GM12891 (cell line): ENCODE results near the gene KIF21B.
"Not testable (repeated sequence)": the region's sequence is repeated elsewhere in the genome, so short reads cannot be mapped to it uniquely, and the experiment has no call there.

Experiments
- DNase-seq: peaks from one replicate; pipeline ENCODE4 v3.0.0; 2011; ENCODE audit warnings: low spot score; ENCODE audit not compliant: insufficient read length
- FAIRE-seq: peaks from 2 replicates; lab custom pipeline; 2011; peaks lifted over from hg19 to GRCh38; lab: Jason Lieb, UNC
- PAX5 ChIP-seq: IDR thresholded peaks from 2 replicates; pipeline ENCODE4 v1.6.1; 2011; ENCODE audit warnings: low read length, moderate library complexity, mild to moderate bottlenecking; ENCODE audit not compliant: insufficient read depth, severe bottlenecking
- POLR2A ChIP-seq: IDR thresholded peaks from 2 replicates; pipeline ENCODE4 v1.6.1; 2011; ENCODE audit warnings: low read depth, low read length, control low read depth
- POLR2AphosphoS5 ChIP-seq: IDR thresholded peaks from 2 replicates; pipeline ENCODE4 v1.6.1; 2011; ENCODE audit warnings: low read depth, low read length, control low read depth
- POU2F2 ChIP-seq: IDR thresholded peaks from 2 replicates; pipeline ENCODE4 v1.6.1; 2011; ENCODE audit warnings: low read depth, mild to moderate bottlenecking, control low read depth, low read length, moderate library complexity
- SPI1 ChIP-seq: IDR thresholded peaks from 2 replicates; pipeline ENCODE4 v1.6.1; 2011; ENCODE audit warnings: low read depth, low read length, control low read depth
- TAF1 ChIP-seq: IDR thresholded peaks from 2 replicates; pipeline ENCODE4 v1.6.1; 2011; ENCODE audit warnings: low read depth, low read length, control low read depth

Gene KIF21B

GRCh38 chr1:200968469-200969410 is 54.8 kb downstream of the KIF21B start:
- FAIRE-seq (no peak), DNase-seq (no peak)
- TF ChIP-seq TAF1 (no peak), POU2F2 (no peak), SPI1 (no peak), POLR2A (no peak), PAX5 (no peak), POLR2AphosphoS5 (no peak)

- FAIRE-seq: no peak
- TF ChIP-seq SPI1: no peak
- TF ChIP-seq POLR2AphosphoS5: no peak
- TF ChIP-seq POU2F2: no peak
- no peak for DNase-seq
Observed at GRCh38 chr1:200967693-200968468, 55.6 kb downstream of the KIF21B start.

- DNase-seq: no peak
- TF ChIP-seq TAF1 (no peak), POLR2A (no peak)
- FAIRE-seq: no peak
Observed at GRCh38 chr1:200966934-200967333, 56.6 kb downstream of the KIF21B start.

- no peak for FAIRE-seq
- no peak for TF ChIP-seq SPI1
- no peak for TF ChIP-seq POLR2A
- no peak for TF ChIP-seq PAX5
- no peak for DNase-seq
Observed at GRCh38 chr1:200965111-200965805, 58.3 kb downstream of the KIF21B start.

DNA sequence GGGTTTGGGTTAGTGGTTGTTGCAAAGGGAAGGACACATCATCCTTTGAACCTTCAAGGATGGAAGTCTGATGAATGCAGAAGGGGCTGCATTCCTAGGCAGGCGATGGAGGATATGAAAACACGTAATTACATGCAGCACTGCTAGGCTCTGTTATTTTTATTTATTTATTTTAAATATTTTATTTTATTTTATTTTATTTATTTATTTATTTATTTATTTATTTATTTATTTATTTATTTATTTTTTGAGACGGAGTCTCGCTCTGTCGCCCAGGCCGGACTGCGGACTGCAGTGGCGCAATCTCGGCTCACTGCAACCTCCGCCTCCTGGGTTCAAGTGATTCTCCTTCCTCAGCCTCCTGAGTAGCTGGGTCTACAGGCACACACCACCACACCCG is 59.6 kb downstream of the KIF21B start:
- FAIRE-seq, DNase-seq: not testable (repeated sequence)

DNA sequence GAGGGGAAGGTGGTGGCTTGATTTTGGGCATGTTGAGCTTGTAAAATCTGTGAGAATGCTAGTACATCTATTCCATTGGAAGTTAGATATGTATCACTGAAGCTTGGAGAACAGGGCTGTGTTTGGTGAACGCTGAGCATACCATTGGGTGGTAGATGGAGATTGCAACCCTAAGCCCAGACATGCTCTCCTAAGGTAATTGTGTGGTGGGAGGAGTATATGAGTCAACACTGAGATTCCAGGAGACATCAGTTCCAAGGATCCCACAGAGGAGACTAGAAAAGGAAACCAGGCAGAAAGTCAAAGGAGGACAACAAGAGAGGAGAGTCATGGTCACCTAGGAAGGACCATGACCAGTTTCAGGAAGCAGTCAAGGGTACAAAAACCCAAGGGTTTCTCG is 60.4 kb downstream of the KIF21B start:
- DNase-seq (no peak), FAIRE-seq (no peak)

DNA sequence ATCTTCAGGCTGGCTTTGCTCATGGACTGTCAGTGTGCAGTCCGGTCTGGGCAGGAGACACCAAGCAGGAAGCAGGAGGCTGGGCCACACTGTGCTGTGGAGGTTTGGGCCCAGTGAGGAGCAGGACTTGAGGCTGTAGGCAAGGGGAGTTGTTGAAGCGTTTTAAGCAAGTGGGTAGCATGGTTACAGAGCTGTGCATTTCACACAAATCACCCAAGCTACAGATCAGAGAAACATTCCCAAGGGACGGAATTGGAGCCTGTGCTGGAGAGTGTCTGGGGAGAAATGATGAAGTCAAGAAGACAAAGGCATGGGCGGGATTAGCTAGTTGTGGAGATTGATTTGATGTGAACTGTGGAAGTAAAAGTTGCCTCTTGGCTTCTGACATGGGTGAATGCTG is 60.9 kb downstream of the KIF21B start:
- no peak for TF ChIP-seq POLR2AphosphoS5
- no peak for TF ChIP-seq POLR2A
- no peak for TF ChIP-seq TAF1
- no peak for TF ChIP-seq SPI1
- TF ChIP-seq PAX5: no peak
- no peak for TF ChIP-seq POU2F2
- FAIRE-seq (peak; percentile 38), DNase-seq (no peak)

More for the DNA sequence above, 60.4 kb downstream of the KIF21B start:
- TF ChIP-seq PAX5: no peak
- no peak for TF ChIP-seq POLR2A
- TF ChIP-seq SPI1: no peak
- TF ChIP-seq POU2F2: no peak
- TF ChIP-seq TAF1: no peak
- no peak for TF ChIP-seq POLR2AphosphoS5

GRCh38 chr1:200962151-200962550 is 61.4 kb downstream of the KIF21B start:
- not testable (repeated sequence) for DNase-seq, FAIRE-seq

GRCh38 chr1:200960948-200961340 is 62.6 kb downstream of the KIF21B start:
- DNase-seq: no peak
- TF ChIP-seq SPI1 (0 out of 2 replicates have a peak, but pooled peaks have one; percentile 5), TAF1 (no peak)
- FAIRE-seq: peak; percentile 51

DNA sequence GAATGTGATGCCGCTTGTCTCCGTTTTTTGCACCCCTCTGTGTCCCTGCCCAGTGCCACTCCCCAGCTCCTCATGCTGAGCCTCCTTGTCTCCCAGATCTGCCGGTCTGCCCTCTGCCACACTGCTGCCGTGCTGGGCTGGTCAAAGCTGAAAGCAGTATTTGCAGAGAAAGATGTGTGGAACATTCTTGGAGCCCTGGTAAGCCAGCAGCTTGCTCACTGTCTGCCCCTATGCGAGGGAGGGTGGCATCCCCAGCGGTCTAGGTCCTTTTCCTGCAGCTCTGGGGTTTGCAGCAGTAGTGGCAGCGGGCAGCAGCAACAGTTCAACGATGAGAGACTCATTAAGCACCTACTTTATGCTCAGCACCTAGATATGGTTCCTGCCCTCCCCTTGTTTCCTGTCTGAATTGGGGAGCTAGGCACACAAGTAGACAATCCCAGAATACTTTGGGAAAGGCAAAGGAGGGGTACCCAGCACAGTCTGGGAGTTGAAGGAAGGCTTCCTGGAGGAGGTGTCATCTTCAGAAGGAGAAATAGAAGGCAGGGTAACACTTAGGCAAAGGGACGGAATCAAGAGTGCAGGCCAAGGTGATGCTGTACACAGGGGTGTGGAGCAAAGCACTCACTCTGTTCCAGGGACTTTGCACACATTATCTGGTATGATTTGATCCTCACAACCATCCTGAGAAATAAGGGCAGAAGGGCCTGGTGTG is 63.1 kb downstream of the KIF21B start:
- DNase-seq (no peak), FAIRE-seq (peak; percentile 16)
- no peak for TF ChIP-seq POLR2A
- no peak for TF ChIP-seq SPI1
- TF ChIP-seq POU2F2: no peak
- no peak for TF ChIP-seq TAF1
- no peak for TF ChIP-seq PAX5
- TF ChIP-seq POLR2AphosphoS5: no peak
